Measurements from ENCODE around the gene SPTB.

The SPTB gene

DNA sequence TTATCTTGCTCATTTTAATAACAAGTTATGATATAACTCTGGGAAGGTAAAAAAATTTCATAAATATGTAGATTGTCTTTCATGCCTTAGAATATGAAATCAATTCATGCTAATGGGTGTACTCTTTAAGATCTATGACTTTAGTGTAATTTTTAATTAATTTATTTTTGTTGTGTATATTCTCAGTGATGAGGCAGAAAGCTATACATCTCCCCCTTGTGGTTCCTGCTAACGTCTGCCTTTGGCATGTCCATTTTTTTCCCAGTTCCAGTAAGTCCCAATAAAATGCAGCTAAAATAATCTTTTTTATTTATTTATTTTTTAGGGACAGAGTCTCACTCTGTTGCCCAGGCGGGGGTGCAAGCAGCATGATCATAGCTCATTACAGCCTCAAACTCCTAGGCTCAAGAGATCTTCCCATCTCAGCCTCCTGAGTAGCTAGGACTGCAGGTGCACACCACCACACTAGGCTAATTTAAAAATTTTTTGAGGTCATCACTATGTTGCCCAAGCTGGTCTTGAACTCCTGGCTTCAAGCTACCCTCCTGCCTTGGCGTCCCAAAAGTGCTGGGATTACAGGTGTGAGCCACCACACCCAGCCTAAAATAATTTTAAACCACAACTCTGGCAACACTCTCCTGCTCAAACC is 31.3 kb upstream of the SPTB start:
- no peak overlapping the region for H3K27ac ChIP-seq
- TF ChIP-seq, protein P1, sequence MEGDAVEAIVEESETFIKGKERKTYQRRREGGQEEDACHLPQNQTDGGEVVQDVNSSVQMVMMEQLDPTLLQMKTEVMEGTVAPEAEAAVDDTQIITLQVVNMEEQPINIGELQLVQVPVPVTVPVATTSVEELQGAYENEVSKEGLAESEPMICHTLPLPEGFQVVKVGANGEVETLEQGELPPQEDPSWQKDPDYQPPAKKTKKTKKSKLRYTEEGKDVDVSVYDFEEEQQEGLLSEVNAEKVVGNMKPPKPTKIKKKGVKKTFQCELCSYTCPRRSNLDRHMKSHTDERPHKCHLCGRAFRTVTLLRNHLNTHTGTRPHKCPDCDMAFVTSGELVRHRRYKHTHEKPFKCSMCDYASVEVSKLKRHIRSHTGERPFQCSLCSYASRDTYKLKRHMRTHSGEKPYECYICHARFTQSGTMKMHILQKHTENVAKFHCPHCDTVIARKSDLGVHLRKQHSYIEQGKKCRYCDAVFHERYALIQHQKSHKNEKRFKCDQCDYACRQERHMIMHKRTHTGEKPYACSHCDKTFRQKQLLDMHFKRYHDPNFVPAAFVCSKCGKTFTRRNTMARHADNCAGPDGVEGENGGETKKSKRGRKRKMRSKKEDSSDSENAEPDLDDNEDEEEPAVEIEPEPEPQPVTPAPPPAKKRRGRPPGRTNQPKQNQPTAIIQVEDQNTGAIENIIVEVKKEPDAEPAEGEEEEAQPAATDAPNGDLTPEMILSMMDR (conservative IDR thresholded peaks at IDR 0.05) = peak; percentile 87

GRCh38 chr14:64906022-64906421 is 26.3 kb upstream of the SPTB start:
- TF ChIP-seq, protein P1 (conservative IDR thresholded peaks at IDR 0.05) = no peak
- H3K27ac ChIP-seq = no peak overlapping the region

DNA sequence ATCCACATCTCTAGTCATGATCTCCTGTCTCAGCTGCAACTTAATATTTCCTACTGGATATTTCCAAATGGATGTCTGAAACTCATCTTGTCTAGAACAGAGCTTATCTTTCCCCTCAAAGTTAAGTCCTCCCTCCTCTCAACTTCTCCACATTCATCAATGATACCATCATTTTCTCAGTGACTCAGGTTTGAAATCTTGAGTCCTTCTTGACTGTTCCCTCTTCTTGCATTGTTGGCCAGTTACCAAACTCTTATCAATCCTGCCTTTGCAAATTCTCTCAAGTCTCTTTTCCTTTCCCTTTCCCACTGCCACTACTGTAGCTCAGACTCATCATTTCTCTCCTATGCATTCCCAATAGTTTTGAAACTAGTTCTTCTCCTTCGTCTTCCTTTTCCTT is 20.3 kb upstream of the SPTB start:
- TF ChIP-seq, protein P1 (conservative IDR thresholded peaks at IDR 0.05) = no peak
- no peak overlapping the region for H3K27ac ChIP-seq

DNA sequence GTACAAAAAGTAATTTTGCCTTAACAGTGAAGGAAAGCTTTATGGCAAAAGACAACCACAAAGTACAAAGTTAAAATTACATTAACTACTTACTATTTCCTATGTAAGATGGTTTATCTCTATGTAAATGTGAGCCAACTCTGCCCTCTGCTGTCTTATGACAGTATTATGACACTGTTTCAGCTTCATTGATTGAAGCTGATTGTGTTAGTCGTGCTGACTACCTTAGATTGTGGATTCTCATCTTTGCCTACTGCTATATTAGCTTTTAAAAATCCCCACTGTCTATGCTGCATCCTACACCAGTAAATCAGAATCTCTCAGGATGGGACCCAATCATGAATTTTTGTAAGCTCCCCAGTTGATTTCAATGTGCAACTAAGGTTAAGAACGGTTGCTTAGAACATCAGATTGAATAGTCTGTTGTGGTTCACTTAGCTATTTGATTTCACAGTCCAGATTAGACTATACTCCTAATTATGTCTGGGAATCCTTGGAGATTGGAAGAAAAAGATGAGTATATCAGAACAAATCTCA is 12.2 kb upstream of the SPTB start:
- H3K27ac ChIP-seq = no peak overlapping the region
- TF ChIP-seq, protein P1 (conservative IDR thresholded peaks at IDR 0.05) = peak; percentile 73

- no peak overlapping the region for H3K27ac ChIP-seq
- TF ChIP-seq, protein P1 (conservative IDR thresholded peaks at IDR 0.05) = no peak
These were observed 11.6 kb upstream of the SPTB start for GRCh38 chr14:64891173-64891838.

DNA sequence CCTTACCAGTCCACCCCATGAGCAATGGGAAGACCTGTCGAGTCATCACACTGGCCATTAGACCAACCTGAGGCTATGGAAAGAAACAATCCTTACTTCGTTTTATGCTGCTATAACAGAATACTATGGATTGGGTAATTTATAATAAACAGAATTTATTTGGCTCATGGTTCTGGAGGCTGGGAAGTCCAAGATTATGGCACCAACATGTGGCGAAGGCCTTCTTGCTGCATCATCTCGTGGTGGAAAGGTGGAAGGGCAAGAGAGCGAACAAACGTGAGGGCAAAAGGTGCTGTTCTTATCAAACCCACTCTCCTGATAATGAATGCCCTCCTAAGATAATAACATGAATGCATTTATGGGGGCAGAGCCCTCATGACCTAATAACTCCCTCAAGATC is 9.6 kb upstream of the SPTB start:
- TF ChIP-seq, protein P1 (conservative IDR thresholded peaks at IDR 0.05) = no peak
- H3K27ac ChIP-seq = no peak overlapping the region

DNA sequence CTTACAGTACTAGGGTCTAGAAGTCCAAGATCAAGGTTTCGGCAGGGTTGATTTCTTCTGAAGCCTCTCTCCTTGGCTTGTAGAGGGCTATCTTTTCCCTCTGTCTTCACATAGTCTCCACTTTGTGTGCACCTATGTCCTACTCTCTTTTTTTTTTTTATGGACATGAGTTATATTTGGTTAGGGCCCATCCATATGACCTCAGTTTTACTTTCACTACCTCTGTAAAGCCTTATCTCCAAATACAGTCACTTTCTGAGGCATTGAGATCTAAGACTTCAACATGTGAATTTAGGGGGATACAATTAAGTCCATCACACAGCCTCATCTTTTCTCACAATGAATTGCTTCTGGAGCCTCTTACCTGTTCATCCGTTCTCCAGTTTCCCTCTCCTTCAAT is 5.9 kb upstream of the SPTB start:
- H3K27ac ChIP-seq = no peak overlapping the region
- TF ChIP-seq, protein P1 (conservative IDR thresholded peaks at IDR 0.05) = no peak
